ENCODE measurements around the gene VDAC1.

Gene VDAC1

GRCh38 chr5:133990396-133990795 is 14.4 kb downstream of the VDAC1 start:
- H3K4me3 ChIP-seq (ENCODE audit: low read depth, low read length), result no peak overlapping the region
- no peak for DNase-seq (ENCODE audit: low read depth)
- no peak for TF ChIP-seq CTCF (IDR thresholded peaks at IDR 0.05; ENCODE audit: insufficient read depth, low read depth, low read length, missing control alignments)

- TF ChIP-seq CTCF (IDR thresholded peaks at IDR 0.05; ENCODE audit: insufficient read depth, low read depth, low read length, missing control alignments), result no peak
- no peak overlapping the region for H3K4me3 ChIP-seq (ENCODE audit: low read depth, low read length)
- no peak for DNase-seq (ENCODE audit: low read depth)
These were observed 19.1 kb downstream of the VDAC1 start for GRCh38 chr5:133985540-133986180.

DNA sequence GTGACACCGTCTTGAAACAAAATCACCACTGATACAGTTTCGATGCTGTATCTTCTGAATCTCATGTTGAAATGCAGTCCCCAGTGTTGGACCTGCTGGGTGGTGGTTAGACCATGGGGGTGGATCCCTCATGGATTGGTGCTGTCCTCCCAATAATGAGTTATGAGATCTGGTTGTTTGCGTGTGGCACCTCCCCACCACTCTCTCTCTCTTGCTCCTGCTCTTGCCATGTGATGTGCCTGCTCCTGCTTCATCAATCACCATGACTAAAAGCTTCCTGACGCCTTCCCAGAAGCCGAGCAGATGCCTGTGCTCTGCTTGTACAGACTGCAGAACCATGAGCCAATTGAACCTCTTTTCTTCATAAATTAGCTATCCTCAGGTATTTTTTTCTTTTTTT is 21.1 kb downstream of the VDAC1 start:
- no peak for TF ChIP-seq CTCF (IDR thresholded peaks at IDR 0.05; ENCODE audit: insufficient read depth, low read depth, low read length, missing control alignments)
- no peak for DNase-seq (ENCODE audit: low read depth)
- H3K4me3 ChIP-seq (ENCODE audit: low read depth, low read length), result no peak overlapping the region

DNA sequence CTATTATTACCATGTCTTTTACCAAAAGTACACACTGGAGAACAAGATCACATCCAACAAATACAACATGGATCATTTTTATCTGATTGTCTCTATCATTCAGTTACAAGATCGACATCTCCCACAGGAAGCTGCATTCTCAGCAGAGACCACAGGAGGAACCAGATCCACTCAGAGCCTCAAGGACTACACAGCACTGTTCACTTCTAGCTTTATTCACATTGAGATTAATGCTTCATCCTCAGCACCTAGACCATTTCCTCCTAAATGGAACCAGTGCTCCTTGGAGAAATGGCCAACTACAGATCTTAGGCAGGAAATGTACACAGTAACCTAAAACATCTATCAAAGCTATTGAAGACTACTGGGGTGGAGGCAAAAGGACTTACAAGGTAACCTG is 23.1 kb downstream of the VDAC1 start:
- no peak overlapping the region for H3K4me3 ChIP-seq (ENCODE audit: low read depth, low read length)
- TF ChIP-seq CTCF (IDR thresholded peaks at IDR 0.05; ENCODE audit: insufficient read depth, low read depth, low read length, missing control alignments), result no peak
- DNase-seq (ENCODE audit: low read depth), result no peak

DNA sequence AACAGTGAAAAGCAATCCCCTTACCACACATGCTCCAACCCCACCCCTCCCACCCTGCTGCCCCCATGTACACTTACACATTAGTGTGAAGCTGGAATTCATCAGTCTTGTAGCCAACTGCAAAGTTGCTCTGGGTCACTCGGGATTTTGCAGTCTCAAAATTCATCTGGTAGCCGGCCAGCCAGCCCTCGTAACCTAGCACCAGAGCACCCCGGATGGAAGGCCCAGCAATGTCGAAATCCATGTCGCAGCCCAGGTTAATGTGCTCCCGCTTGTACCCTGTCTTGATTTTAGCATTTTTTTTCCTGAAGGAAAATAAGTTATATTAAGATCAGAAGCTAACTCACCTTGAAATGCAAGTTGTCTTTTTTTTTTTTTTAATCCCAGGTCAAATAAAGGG is 24.1 kb downstream of the VDAC1 start:
- no peak overlapping the region for H3K4me3 ChIP-seq (ENCODE audit: low read depth, low read length)
- TF ChIP-seq CTCF (IDR thresholded peaks at IDR 0.05; ENCODE audit: insufficient read depth, low read depth, low read length, missing control alignments), result no peak
- no peak for DNase-seq (ENCODE audit: low read depth)

- DNase-seq (ENCODE audit: low read depth), result no peak
- no peak for TF ChIP-seq CTCF (IDR thresholded peaks at IDR 0.05; ENCODE audit: insufficient read depth, low read depth, low read length, missing control alignments)
- no peak overlapping the region for H3K4me3 ChIP-seq (ENCODE audit: low read depth, low read length)
These were observed 25.8 kb downstream of the VDAC1 start for GRCh38 chr5:133978943-133979342.

DNA sequence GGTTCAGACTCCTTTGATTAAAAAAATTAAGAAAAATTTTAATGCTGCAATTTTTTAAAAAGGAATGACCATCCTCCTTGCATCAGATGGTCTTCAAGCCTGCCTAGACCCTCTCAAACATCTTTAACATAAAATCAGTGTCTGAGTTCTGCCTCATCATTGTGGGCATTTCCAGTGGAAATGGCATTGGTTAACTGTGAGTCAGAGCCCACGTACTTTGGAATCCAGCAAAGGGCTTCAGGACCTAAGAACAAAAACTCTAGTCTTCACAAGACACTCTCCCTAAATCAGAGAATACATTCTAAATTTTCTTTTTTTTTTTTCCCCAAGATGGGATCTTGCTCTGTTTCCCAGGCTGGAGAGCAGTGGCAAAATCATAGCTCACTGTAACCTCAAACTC is 26.9 kb downstream of the VDAC1 start:
- no peak for TF ChIP-seq CTCF (IDR thresholded peaks at IDR 0.05; ENCODE audit: insufficient read depth, low read depth, low read length, missing control alignments)
- DNase-seq (ENCODE audit: low read depth), result no peak
- H3K4me3 ChIP-seq (ENCODE audit: low read depth, low read length), result no peak overlapping the region
